ENCODE data around the gene AP1S1. TPM values are rescaled to one million over a fixed set of nuclear protein-coding genes. Genes with fewer than 3 reads are reported as not detected.

AP1S1 gene
- total and polyA plus RNA-seq, 2 of the 13 experiments (the other 11 are each of a cell fraction or from before 2014, with no cell fraction given): 57.5 to 68.1 TPM

GRCh38 chr7:101126651-101127459, 27.4 kb upstream of the AP1S1 start, which contains the start of gene SERPINE1 (continued):
- TF ChIP-seq CEBPZ (IDR thresholded peaks at IDR 0.05; ENCODE audit: low read length): no peak
- TF ChIP-seq SMAD9 (CRISPR knock-in tag; IDR thresholded peaks at IDR 0.05): no peak
- peak; percentile 31; the same call in 1 of the 2 replicates for TF ChIP-seq ZSCAN25 (CRISPR knock-in tag; IDR thresholded peaks at IDR 0.05)
- TF ChIP-seq REST (IDR thresholded peaks at IDR 0.05; ENCODE audit: borderline replicate concordance in 1 of 2, low read depth in 1 of 2, low read length in 2 of 2): peak in 1 of 2 experiments; percentile 72; a peak in 1 of 4 replicates
- no peak for TF ChIP-seq EEA1 (CRISPR knock-in tag; IDR thresholded peaks at IDR 0.05; ENCODE audit: borderline replicate concordance)
- TF ChIP-seq SNAPC2 (CRISPR knock-in tag; IDR thresholded peaks at IDR 0.05): peak; percentile 75
- no peak for TF ChIP-seq NFKBIZ (CRISPR knock-in tag; IDR thresholded peaks at IDR 0.05)
- TF ChIP-seq ZNF891 (CRISPR knock-in tag; IDR thresholded peaks at IDR 0.05): no peak; the same call in 1 of the 2 replicates
- no peak for TF ChIP-seq GPBP1L1 (CRISPR knock-in tag; IDR thresholded peaks at IDR 0.05)
- peak; percentile 42; the same call in 1 of the 2 replicates for TF ChIP-seq ZFP90 (CRISPR knock-in tag; IDR thresholded peaks at IDR 0.05; ENCODE audit: borderline replicate concordance)
- 0 out of 2 replicates have a peak, but pooled peaks have one; percentile 12 for TF ChIP-seq PHF20 (CRISPR knock-in tag; IDR thresholded peaks at IDR 0.05)
- TF ChIP-seq FOXO1 (CRISPR knock-in tag; IDR thresholded peaks at IDR 0.05): peak; percentile 80; the same call in 1 of the 2 replicates
- no peak for TF ChIP-seq KDM1A (CRISPR knock-in tag; IDR thresholded peaks at IDR 0.05)
- peak; percentile 76 for TF ChIP-seq ZGPAT (CRISPR knock-in tag; IDR thresholded peaks at IDR 0.05)
- TF ChIP-seq ZBTB7A (CRISPR knock-in tag; IDR thresholded peaks at IDR 0.05): peak; percentile 82; the same call in 1 of the 2 replicates
- TF ChIP-seq IRF9 (CRISPR knock-in tag; IDR thresholded peaks at IDR 0.05; ENCODE audit: borderline replicate concordance): peak; percentile 92

Data from HepG2 (cell line).